Suprapubic skin (tissue), 4 donors: ENCODE results near the gene C11orf16. TPM values are rescaled to one million over a fixed set of nuclear protein-coding genes. Genes with fewer than 3 reads are reported as not detected.

ENCODE experiments used
- DNase-seq, 2 donors: peaks; one replicate each; pipeline ENCODE4 v3.0.0-alpha.2; 2019; ENCODE audit warnings: low spot score in 2 of 2
- H3K27ac ChIP-seq: fragments of 200-600 bp; sonication (generic); one replicate; pipeline ENCODE4 v1.5.1; 2019
- H3K27me3 ChIP-seq: fragments of 200-600 bp; sonication (generic); one replicate; pipeline ENCODE4 v1.5.1; 2019
- H3K36me3 ChIP-seq: fragments of 200-600 bp; sonication (generic); one replicate; pipeline ENCODE4 v1.5.1; 2019
- H3K4me1 ChIP-seq: fragments of 200-600 bp; sonication (generic); one replicate; pipeline ENCODE4 v1.5.1; 2019
- H3K4me3 ChIP-seq: fragments of 200-600 bp; sonication (generic); one replicate; pipeline ENCODE4 v1.5.1; 2019; ENCODE audit warnings: mild to moderate bottlenecking
- H3K9me3 ChIP-seq: fragments of 200-600 bp; sonication (generic); one replicate; pipeline ENCODE4 v1.5.1; 2019
- CTCF ChIP-seq, 2 donors: fragments of 200-600 bp in 1 of 2; fragments of 450-650 bp in 1 of 2; sonication (generic) in 1 of 2; IDR thresholded peaks; one replicate each; pipeline ENCODE4 v1.5.1; 2016 to 2019; ENCODE audit warnings: antibody characterized with exemption in 2 of 2, mild to moderate bottlenecking in 1 of 2, moderate library complexity in 1 of 2
- EP300 ChIP-seq: sonication (generic); formaldehyde crosslinking; IDR thresholded peaks from one replicate; pipeline ENCODE4 v1.6.1; 2017; ENCODE audit warnings: antibody characterized with exemption
- POLR2A ChIP-seq, 2 donors: fragments of 450-650 bp; IDR thresholded peaks; one replicate each; pipeline ENCODE4 v1.6.1; 2017; ENCODE audit warnings: antibody characterized with exemption in 2 of 2, mild to moderate bottlenecking in 2 of 2, moderate library complexity in 2 of 2
- POLR2AphosphoS5 ChIP-seq, 3 donors: sonication (generic); formaldehyde crosslinking; IDR thresholded peaks; one replicate each; pipeline ENCODE4 v1.6.1; 2017; ENCODE audit warnings: antibody characterized with exemption in 3 of 3
- WGBS: methylation state at CpG from one replicate; pipeline ENCODE4 v1.1.5; 2018; 5-methylcytosine and 5-hydroxymethylcytosine counted together
- total RNA-seq, 4 donors: library from RNA; depleted of rRNA; stranded (reverse); fragments of >200 nt; gene quantifications; one replicate each; pipeline ENCODE4 v1.1.0, GENCODE V29; 2016

The C11orf16 gene
- total RNA-seq, 4 donors from 2014 or later, result not detected

- TF ChIP-seq POLR2A (IDR thresholded peaks at IDR 0.05) (no peak), EP300 (no peak), POLR2AphosphoS5 (IDR thresholded peaks at IDR 0.05) (no peak), CTCF (IDR thresholded peaks at IDR 0.05) (no peak)
- DNase-seq, result no peak
- no peak overlapping the region for H3K27ac ChIP-seq
- no peaks in the 10 kb centered on the region for H3K36me3 ChIP-seq
- no peaks in the 10 kb centered on the region for H3K27me3 ChIP-seq
- WGBS, result 92% methylated on average over 2 of the region's 2 CpGs
- no peaks in the 10 kb centered on the region for H3K9me3 ChIP-seq
- no peaks in the 10 kb centered on the region for H3K4me1 ChIP-seq
- no peak overlapping the region for H3K4me3 ChIP-seq
Observed at GRCh38 chr11:8878771-8879170, 54.0 kb downstream of the C11orf16 start.

GRCh38 chr11:8873741-8874405 lies 58.9 kb downstream of the C11orf16 start:
- H3K9me3 ChIP-seq, result no peaks in the 10 kb centered on the region

GRCh38 chr11:8871962-8872361 lies 60.8 kb downstream of the C11orf16 start:
- H3K4me3 ChIP-seq, result peak overlapping the region; percentile 92
- no peak for DNase-seq
- H3K36me3 ChIP-seq, result no peaks in the 10 kb centered on the region
- TF ChIP-seq POLR2A (IDR thresholded peaks at IDR 0.05) (no peak), CTCF (IDR thresholded peaks at IDR 0.05) (no peak), POLR2AphosphoS5 (IDR thresholded peaks at IDR 0.05) (no peak), EP300 (no peak)
- WGBS, result 81% methylated on average over 6 of the region's 6 CpGs
- no peaks in the 10 kb centered on the region for H3K27me3 ChIP-seq
- peak overlapping the region; percentile 90 for H3K27ac ChIP-seq
- H3K4me1 ChIP-seq, result peaks cover 23% of the 10 kb centered on the region
- H3K9me3 ChIP-seq, result no peaks in the 10 kb centered on the region

More at GRCh38 chr11:8873741-8874405, 58.9 kb downstream of the C11orf16 start:
- Histone ChIP-seq H3K27ac (no peak overlapping the region), H3K36me3 (no peaks in the 10 kb centered on the region), H3K4me3 (no peak overlapping the region), H3K27me3 (no peaks in the 10 kb centered on the region), H3K4me1 (peaks cover 12% of the 10 kb centered on the region)
- WGBS, result 55% methylated on average over 6 of the region's 6 CpGs
- DNase-seq, result no peak
- TF ChIP-seq POLR2AphosphoS5 (IDR thresholded peaks at IDR 0.05), result no peak
- no peak for TF ChIP-seq POLR2A (IDR thresholded peaks at IDR 0.05)
- no peak for TF ChIP-seq CTCF (IDR thresholded peaks at IDR 0.05)
- TF ChIP-seq EP300, result no peak

GRCh38 chr11:8871171-8871775 lies 61.5 kb downstream of the C11orf16 start:
- WGBS, result 4% methylated on average over 21 of the region's 27 CpGs
- peak; percentile 80 to 82 for DNase-seq
- peaks cover 24% of the 10 kb centered on the region for H3K4me1 ChIP-seq

GRCh38 chr11:8870411-8871170 lies 62.2 kb downstream of the C11orf16 start:
- Histone ChIP-seq H3K27me3 (no peaks in the 10 kb centered on the region), H3K9me3 (no peaks in the 10 kb centered on the region), H3K4me1 (peaks cover 24% of the 10 kb centered on the region), H3K36me3 (no peaks in the 10 kb centered on the region), H3K4me3 (peak overlapping the region; percentile 92), H3K27ac (peak overlapping the region; percentile 90)
- WGBS, result 2% methylated on average over 17 of the region's 81 CpGs
- DNase-seq, result peak; percentile 72 to 81
- peak in 1 of 3 donors; percentile 2 for TF ChIP-seq POLR2AphosphoS5 (IDR thresholded peaks at IDR 0.05)
- TF ChIP-seq EP300, result no peak

More at GRCh38 chr11:8871171-8871775, 61.5 kb downstream of the C11orf16 start:
- H3K27me3 ChIP-seq, result no peaks in the 10 kb centered on the region
- H3K9me3 ChIP-seq, result no peaks in the 10 kb centered on the region
- TF ChIP-seq EP300, result no peak
- TF ChIP-seq POLR2AphosphoS5 (IDR thresholded peaks at IDR 0.05), result peak in 1 of 3 donors; percentile 13
- no peak for TF ChIP-seq POLR2A (IDR thresholded peaks at IDR 0.05)
- peak overlapping the region; percentile 90 for H3K27ac ChIP-seq
- no peaks in the 10 kb centered on the region for H3K36me3 ChIP-seq
- H3K4me3 ChIP-seq, result peak overlapping the region; percentile 92

Other genes with a start within 250 kb of the C11orf16 start
- 10 to 100 TPM in 2 of 4 donors, 1 to 10 TPM in 2; 4.6 to 15.7 (median 11.3) TPM for gene AKIP1, start 21.8 kb downstream of the C11orf16 start, total RNA-seq
- not detected for gene ASCL3, start 10.1 kb upstream of the C11orf16 start, total RNA-seq
- 10 to 100 TPM; 27.4 to 63.9 (median 45.5) TPM for gene TMEM9B, start 31.5 kb upstream of the C11orf16 start, total RNA-seq
- gene NRIP3, start 71.1 kb upstream of the C11orf16 start, total RNA-seq, result 1 to 10 TPM in 1 of 4 donors, under 1 TPM in 3; 0.23 to 2.7 (median 0.89) TPM
- gene SCUBE2, start 158.7 kb upstream of the C11orf16 start, total RNA-seq, result 10 to 100 TPM in 3 of 4 donors, 1 to 10 TPM in 1; 3.8 to 36.0 (median 24.1) TPM